ENCODE measurements around the gene EXOC6B. TPM values are rescaled to one million over a fixed set of nuclear protein-coding genes. Genes with fewer than 3 reads are reported as not detected.

EXOC6B gene
- total RNA-seq, 1 experiment from 2014 or later, result 33.7 TPM

DNA sequence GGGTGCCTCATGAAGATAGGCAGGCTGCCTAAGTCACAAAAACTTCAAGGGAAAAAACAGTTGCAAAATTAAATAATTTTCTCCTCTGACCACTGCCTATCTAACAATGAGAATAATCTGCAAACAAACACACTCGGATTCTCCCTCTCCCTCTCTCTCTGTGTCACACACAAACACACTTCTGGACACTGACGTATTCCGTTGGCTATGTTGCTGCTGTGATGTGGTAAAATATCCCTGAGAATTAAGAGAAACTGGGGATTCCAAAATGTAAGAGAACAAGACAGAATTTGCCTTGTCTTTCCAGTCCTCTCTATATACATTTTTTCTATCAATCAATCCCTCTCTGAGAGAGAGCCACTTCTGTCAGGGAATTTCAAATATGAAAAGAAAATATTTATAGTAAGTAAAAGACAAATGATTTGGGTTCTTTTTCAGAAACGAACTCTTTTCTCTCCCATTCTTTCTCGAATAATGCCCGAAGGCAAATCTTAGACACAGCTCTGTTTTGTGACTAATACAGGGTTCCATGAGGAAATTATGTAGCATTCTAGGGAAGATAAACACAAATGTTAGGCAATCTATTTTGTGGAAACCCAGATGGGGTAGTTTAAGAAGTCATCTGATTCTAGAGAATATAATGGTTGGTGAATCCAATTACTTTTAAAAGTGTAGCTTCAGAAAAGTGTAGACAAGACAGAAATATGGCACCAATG, 367.9 kb downstream of the EXOC6B start:
- Mint-ChIP-seq H3K9me3 (peaks cover 3% of the 10 kb centered on the region; the same call in 1 of the 2 replicates), H3K27me3 (ENCODE audit: low read depth) (no peaks in the 10 kb centered on the region), H3K4me3 (no peak overlapping the region), H3K27ac (no peak overlapping the region), H3K36me3 (peaks cover 5% of the 10 kb centered on the region; the same call in 1 of the 2 replicates), H3K4me1 (peaks cover 16% of the 10 kb centered on the region)
- no peak for TF ChIP-seq ZNF396 (CRISPR knock-in tag; IDR thresholded peaks at IDR 0.05; ENCODE audit: borderline replicate concordance)
- DNase-seq (ENCODE audit: low spot score) (no peak), ATAC-seq (no peak)
- POLR2A ChIA-PET, result no interaction called here
- CTCF ChIA-PET, result no interaction called here

- Mint-ChIP-seq H3K36me3 (no peaks in the 10 kb centered on the region), H3K9me3 (no peaks in the 10 kb centered on the region), H3K27me3 (ENCODE audit: low read depth) (no peaks in the 10 kb centered on the region), H3K27ac (no peak overlapping the region), H3K4me3 (no peak overlapping the region), H3K4me1 (peaks cover 20% of the 10 kb centered on the region)
- ChIA-PET CTCF (no interaction called here), POLR2A (no interaction called here)
- ATAC-seq (no peak), DNase-seq (ENCODE audit: low spot score) (no peak)
- TF ChIP-seq MXD4 (CRISPR knock-in tag; IDR thresholded peaks at IDR 0.05; ENCODE audit: borderline replicate concordance), result no peak
- TF ChIP-seq AR (CRISPR knock-in tag; IDR thresholded peaks at IDR 0.05), result no peak
Observed at GRCh38 chr2:72454189-72454588, 371.6 kb downstream of the EXOC6B start.

DNA sequence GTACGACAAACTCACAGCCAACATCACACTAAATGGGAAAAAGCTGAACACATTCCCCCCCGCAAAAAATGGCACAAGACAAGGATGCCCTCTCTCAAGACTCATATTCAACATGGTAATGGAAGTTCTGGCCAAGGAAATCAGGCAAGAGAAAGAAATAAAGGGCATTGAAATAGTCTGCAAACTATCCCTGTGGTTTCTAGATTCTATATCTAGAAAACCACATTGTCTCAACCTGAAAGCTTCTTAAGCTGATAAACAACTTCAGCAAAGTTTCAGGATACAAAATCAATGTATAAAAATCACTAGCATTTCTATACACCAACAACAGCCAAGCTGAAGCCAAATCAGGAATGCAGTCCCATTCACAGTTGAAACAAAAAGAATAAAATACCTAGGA, 383.6 kb downstream of the EXOC6B start:
- Mint-ChIP-seq H3K36me3 (peaks cover 28% of the 10 kb centered on the region), H3K4me1 (no peaks in the 10 kb centered on the region), H3K27ac (no peak overlapping the region), H3K4me3 (no peak overlapping the region), H3K9me3 (peaks cover 37% of the 10 kb centered on the region), H3K27me3 (ENCODE audit: low read depth) (no peaks in the 10 kb centered on the region)
- ATAC-seq (no peak), DNase-seq (ENCODE audit: low spot score) (no peak)
- CTCF ChIA-PET, result interaction anchor here (0.6 kb wide), 2 partner anchors 139 to 418 kb away, joined by 3 to 5 read pairs; no protein-coding TSS in a partner anchor
- no peak for TF ChIP-seq GRHL2 (CRISPR knock-in tag; IDR thresholded peaks at IDR 0.05; ENCODE audit: insufficient replicate concordance, severe bottlenecking)
- TF ChIP-seq GTF2I (CRISPR knock-in tag; conservative IDR thresholded peaks at IDR 0.05), result no peak
- no peak for TF ChIP-seq SMAD4 (CRISPR knock-in tag; IDR thresholded peaks at IDR 0.05)
- TF ChIP-seq ZNF416 (CRISPR knock-in tag; IDR thresholded peaks at IDR 0.05), result no peak
- no peak for TF ChIP-seq ZNF317 (CRISPR knock-in tag; IDR thresholded peaks at IDR 0.05; ENCODE audit: borderline replicate concordance, low read depth)
- no peak for TF ChIP-seq MXD4 (CRISPR knock-in tag; IDR thresholded peaks at IDR 0.05; ENCODE audit: borderline replicate concordance)
- POLR2A ChIA-PET, result no interaction called here

GRCh38 chr2:72439892-72440291, 385.9 kb downstream of the EXOC6B start:
- Mint-ChIP-seq H3K4me1 (no peaks in the 10 kb centered on the region), H3K9me3 (peaks cover 41% of the 10 kb centered on the region), H3K27me3 (ENCODE audit: low read depth) (no peaks in the 10 kb centered on the region), H3K36me3 (peaks cover 35% of the 10 kb centered on the region), H3K27ac (no peak overlapping the region), H3K4me3 (no peak overlapping the region)
- POLR2A ChIA-PET, result no interaction called here
- ATAC-seq (peak; percentile 62), DNase-seq (ENCODE audit: low spot score) (no peak)
- CTCF ChIA-PET, result interaction anchor here (0.7 to 1.4 kb wide), 5 partner anchors 9 to 139 kb away, joined by 3 to 6 read pairs (median 3); no protein-coding TSS in a partner anchor
- TF ChIP-seq IRF1 (CRISPR knock-in tag; IDR thresholded peaks at IDR 0.05) (no peak), ZNF512 (CRISPR knock-in tag; IDR thresholded peaks at IDR 0.05; ENCODE audit: borderline replicate concordance) (no peak), ETV6 (CRISPR knock-in tag; IDR thresholded peaks at IDR 0.05) (no peak), CBFB (CRISPR knock-in tag; IDR thresholded peaks at IDR 0.05; ENCODE audit: low read depth) (no peak), EMX1 (CRISPR knock-in tag; IDR thresholded peaks at IDR 0.05) (no peak)
- TF ChIP-seq, protein P1, sequence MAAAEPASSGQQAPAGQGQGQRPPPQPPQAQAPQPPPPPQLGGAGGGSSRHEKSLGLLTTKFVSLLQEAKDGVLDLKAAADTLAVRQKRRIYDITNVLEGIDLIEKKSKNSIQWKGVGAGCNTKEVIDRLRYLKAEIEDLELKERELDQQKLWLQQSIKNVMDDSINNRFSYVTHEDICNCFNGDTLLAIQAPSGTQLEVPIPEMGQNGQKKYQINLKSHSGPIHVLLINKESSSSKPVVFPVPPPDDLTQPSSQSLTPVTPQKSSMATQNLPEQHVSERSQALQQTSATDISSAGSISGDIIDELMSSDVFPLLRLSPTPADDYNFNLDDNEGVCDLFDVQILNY (CRISPR knock-in tag; IDR thresholded peaks at IDR 0.05), result no peak
- TF ChIP-seq, protein P2, sequence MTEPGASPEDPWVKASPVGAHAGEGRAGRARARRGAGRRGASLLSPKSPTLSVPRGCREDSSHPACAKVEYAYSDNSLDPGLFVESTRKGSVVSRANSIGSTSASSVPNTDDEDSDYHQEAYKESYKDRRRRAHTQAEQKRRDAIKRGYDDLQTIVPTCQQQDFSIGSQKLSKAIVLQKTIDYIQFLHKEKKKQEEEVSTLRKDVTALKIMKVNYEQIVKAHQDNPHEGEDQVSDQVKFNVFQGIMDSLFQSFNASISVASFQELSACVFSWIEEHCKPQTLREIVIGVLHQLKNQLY (CRISPR knock-in tag; IDR thresholded peaks at IDR 0.05), result no peak
- TF ChIP-seq, protein P3, sequence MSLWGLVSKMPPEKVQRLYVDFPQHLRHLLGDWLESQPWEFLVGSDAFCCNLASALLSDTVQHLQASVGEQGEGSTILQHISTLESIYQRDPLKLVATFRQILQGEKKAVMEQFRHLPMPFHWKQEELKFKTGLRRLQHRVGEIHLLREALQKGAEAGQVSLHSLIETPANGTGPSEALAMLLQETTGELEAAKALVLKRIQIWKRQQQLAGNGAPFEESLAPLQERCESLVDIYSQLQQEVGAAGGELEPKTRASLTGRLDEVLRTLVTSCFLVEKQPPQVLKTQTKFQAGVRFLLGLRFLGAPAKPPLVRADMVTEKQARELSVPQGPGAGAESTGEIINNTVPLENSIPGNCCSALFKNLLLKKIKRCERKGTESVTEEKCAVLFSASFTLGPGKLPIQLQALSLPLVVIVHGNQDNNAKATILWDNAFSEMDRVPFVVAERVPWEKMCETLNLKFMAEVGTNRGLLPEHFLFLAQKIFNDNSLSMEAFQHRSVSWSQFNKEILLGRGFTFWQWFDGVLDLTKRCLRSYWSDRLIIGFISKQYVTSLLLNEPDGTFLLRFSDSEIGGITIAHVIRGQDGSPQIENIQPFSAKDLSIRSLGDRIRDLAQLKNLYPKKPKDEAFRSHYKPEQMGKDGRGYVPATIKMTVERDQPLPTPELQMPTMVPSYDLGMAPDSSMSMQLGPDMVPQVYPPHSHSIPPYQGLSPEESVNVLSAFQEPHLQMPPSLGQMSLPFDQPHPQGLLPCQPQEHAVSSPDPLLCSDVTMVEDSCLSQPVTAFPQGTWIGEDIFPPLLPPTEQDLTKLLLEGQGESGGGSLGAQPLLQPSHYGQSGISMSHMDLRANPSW (CRISPR knock-in tag; conservative IDR thresholded peaks at IDR 0.05; ENCODE audit: low read depth), result no peak
